ENCODE results near the gene ZNF423. TPM values are rescaled to one million over a fixed set of nuclear protein-coding genes. Genes with fewer than 3 reads are reported as not detected.
"Not testable (repeated sequence)": the region's sequence is repeated elsewhere in the genome, so short reads cannot be mapped to it uniquely, and the experiment has no call there.

ZNF423 gene
- total RNA-seq, 4 donors from 2014 or later, result 0.67 to 3.7 (median 2.2) TPM

DNA sequence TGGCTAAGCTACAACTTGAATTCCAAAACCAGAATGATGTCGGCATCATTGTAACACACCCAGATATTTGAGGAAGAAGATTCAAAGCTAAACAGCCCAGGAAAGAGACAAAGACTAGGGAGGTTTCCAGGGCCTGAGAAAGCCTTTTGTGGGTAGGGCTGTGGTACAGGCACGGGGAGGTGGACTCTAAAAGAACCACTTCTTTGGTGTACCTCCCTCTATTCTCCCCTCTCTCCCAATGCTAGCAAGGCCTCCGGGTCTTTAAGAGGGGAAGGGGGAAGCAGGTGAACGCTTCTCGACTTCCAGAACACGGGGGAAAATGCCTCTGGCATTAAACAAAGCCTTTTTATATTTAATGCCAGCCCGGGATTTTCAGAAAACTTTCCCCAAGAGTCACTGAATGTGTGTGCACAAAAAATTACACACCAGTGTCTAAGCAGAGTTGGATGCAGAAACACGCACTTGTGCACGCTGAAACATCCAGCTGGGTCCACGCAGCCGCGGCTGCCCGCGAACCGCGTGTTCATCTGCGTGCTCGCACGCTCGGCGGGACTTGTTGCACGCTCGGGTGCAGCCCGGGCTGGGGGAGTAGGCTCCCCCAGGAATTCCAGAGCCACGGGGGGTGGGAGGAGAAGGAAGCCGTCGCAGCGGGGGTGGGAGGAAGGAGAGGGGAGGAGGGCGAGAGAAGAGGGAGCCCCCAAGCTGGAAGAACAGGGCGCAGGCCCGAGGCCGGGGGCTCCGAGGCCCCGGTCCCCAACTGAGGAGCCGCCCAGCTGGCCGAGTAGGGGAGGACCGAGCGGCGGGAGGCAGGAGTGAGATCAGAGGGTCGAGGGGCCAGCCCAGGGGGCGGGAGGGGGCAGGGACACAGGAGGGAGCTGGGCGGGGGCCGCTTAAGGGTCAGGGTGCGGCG lies 20.1 kb upstream of the ZNF423 start:
- no peak overlapping the region for H3K4me3 ChIP-seq (ENCODE audit: low read depth, poor library complexity, severe bottlenecking)
- 16 to 17% methylated on average over 42 to 44 of the region's 45 CpGs for WGBS, 2 donors
- TF ChIP-seq, protein P1, sequence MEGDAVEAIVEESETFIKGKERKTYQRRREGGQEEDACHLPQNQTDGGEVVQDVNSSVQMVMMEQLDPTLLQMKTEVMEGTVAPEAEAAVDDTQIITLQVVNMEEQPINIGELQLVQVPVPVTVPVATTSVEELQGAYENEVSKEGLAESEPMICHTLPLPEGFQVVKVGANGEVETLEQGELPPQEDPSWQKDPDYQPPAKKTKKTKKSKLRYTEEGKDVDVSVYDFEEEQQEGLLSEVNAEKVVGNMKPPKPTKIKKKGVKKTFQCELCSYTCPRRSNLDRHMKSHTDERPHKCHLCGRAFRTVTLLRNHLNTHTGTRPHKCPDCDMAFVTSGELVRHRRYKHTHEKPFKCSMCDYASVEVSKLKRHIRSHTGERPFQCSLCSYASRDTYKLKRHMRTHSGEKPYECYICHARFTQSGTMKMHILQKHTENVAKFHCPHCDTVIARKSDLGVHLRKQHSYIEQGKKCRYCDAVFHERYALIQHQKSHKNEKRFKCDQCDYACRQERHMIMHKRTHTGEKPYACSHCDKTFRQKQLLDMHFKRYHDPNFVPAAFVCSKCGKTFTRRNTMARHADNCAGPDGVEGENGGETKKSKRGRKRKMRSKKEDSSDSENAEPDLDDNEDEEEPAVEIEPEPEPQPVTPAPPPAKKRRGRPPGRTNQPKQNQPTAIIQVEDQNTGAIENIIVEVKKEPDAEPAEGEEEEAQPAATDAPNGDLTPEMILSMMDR (IDR thresholded peaks at IDR 0.05), result no peak
- TF ChIP-seq POLR2A (IDR thresholded peaks at IDR 0.05), result no peak
- no peak for DNase-seq (ENCODE audit: low spot score in 2 of 2)
- intact Hi-C loops (cut with DNase I; ENCODE audit: low total_unique reads), result no loop called here

GRCh38 chr16:49874613-49875237 lies 18.8 kb upstream of the ZNF423 start:
- TF ChIP-seq, protein P1 (IDR thresholded peaks at IDR 0.05), result no peak
- TF ChIP-seq POLR2A (IDR thresholded peaks at IDR 0.05), result no peak
- no peak for DNase-seq (ENCODE audit: low spot score in 2 of 2)
- 79 to 84% methylated on average over 1 of the region's 1 CpG for WGBS, 2 donors
- no peak overlapping the region for H3K4me3 ChIP-seq (ENCODE audit: low read depth, poor library complexity, severe bottlenecking)
- intact Hi-C loops (cut with DNase I; ENCODE audit: low total_unique reads), result no loop called here

DNA sequence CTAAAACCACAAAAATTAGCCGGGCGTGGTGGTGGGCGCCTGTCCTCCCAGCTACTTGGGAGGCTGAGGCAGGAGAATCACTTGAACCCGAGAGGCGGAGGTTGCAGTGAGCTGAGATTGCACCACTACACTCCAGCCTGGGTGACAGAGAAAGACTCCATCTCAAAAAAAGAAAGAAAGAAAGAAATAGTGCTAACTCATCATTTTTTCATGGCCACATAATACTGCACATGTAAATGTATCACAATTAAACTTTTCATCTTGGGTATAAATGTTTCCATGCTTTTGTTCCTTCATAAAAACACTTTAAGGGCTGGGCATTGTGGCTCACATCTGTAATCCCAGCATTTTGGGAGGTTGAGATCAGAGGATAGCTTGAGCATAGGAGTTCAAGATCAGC lies 15.9 kb upstream of the ZNF423 start:
- WGBS, 2 donors, result 97% methylated on average over 5 of the region's 5 CpGs
- H3K4me3 ChIP-seq (ENCODE audit: low read depth, poor library complexity, severe bottlenecking); DNase-seq (ENCODE audit: low spot score in 2 of 2); intact Hi-C loops (cut with DNase I; ENCODE audit: low total_unique reads): not testable (repeated sequence)

- TF ChIP-seq, protein P1 (IDR thresholded peaks at IDR 0.05), result no peak
- no peak for TF ChIP-seq POLR2A (IDR thresholded peaks at IDR 0.05)
- 82 to 87% methylated on average over 5 to 6 of the region's 6 CpGs for WGBS, 2 donors
Measured at GRCh38 chr16:49869731-49870130, 13.8 kb upstream of the ZNF423 start.

GRCh38 chr16:49867796-49868668 lies 12.1 kb upstream of the ZNF423 start:
- DNase-seq (ENCODE audit: low spot score in 2 of 2), result no peak
- intact Hi-C loops (cut with DNase I; ENCODE audit: low total_unique reads), result no loop called here
- no peak for TF ChIP-seq POLR2A (IDR thresholded peaks at IDR 0.05)
- TF ChIP-seq, protein P1 (IDR thresholded peaks at IDR 0.05), result no peak
- no peak overlapping the region for H3K4me3 ChIP-seq (ENCODE audit: low read depth, poor library complexity, severe bottlenecking)
- 87 to 90% methylated on average over 38 of the region's 38 CpGs for WGBS, 2 donors

More at GRCh38 chr16:49869731-49870130, 13.8 kb upstream of the ZNF423 start:
- no peak for DNase-seq (ENCODE audit: low spot score in 2 of 2)
- intact Hi-C loops (cut with DNase I; ENCODE audit: low total_unique reads), result no loop called here
- H3K4me3 ChIP-seq (ENCODE audit: low read depth, poor library complexity, severe bottlenecking), result no peak overlapping the region

Data from lower leg skin (tissue), 4 donors.